Measurements from ENCODE around the gene SLC9C2.
A peak's percentile ranks its signal among the peaks of the same experiment; 100 is the strongest.
"Not testable (repeated sequence)": the region's sequence is repeated elsewhere in the genome, so short reads cannot be mapped to it uniquely, and the experiment has no call there.

Gene SLC9C2

GRCh38 chr1:173529106-173529505, 73.8 kb downstream of the SLC9C2 start:
- no peak for DNase-seq (ENCODE audit: low spot score)

DNA sequence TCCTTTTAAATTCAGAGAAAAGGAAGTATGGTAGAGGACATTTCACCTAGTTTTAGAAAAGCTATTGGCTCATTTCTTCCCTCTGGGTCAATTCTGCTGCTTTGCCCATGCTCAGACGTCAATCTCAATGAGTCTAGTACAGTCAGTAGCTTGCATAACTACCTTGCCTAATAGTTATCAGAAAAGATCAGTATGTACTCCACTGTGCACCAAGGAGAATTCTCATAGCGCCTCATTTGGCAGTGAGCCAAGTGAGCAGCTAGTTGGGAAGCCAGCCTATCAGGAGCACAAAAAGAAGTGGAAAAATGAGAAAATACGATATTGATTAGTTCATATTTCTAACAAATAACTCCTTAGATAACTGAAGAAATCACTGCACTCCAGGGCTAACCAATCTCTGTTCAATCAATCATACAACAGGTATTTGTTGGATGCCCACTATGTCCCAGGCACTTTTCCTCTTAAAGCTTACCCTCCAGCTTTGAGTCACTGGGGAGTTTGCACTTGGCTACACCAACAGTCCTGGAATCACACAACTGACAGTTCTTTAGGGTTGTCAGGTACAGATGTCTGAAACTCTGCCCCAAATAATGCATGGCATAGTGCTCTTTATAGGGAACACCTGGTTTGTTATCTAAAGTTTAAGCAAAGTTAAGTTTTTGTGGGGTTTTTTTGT, 75.6 kb downstream of the SLC9C2 start:
- DNase-seq (ENCODE audit: low spot score) = no peak

GRCh38 chr1:173525926-173526325, 76.9 kb downstream of the SLC9C2 start:
- DNase-seq (ENCODE audit: low spot score) = no peak

DNA sequence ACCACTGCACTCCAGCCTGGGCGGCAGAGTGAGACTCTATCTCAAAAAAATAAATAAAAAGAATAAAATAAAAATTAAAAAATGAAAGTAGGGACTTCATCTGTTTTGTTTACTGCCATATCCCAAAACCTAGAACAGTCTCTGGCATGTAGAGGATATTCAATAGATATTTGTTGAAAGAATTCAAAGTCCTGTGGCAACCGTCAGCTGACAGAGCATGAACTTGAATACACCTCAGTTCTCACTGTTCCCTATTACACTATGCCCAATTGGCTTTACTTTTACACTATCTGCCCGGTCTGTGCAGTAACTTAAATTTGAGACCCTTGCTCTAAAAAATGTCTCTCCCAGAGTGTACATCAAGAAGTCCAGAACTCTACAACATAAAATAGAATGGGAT, 79.5 kb downstream of the SLC9C2 start:
- DNase-seq (ENCODE audit: low spot score) = no peak

DNA sequence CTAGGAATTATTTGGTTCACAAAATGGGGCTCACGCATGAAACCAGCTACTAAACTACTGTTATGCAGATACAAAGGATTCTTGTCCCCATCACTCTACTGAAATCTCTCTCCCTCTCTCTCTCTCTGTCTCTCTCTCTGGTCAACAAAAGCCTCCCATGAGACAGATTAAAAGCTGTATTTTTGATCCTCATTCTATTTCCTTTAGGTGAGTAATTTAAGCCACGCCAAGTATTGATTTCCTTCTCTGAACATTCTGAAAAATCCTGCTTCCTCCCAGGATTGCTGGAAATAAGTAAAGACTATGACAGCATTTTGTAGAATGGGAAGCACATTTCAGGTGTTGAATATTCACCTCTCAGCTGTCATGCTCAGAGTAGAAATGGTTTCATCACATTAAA, 82.1 kb downstream of the SLC9C2 start:
- DNase-seq (ENCODE audit: low spot score) = no peak

GRCh38 chr1:173514503-173514902, 88.4 kb downstream of the SLC9C2 start:
- not testable (repeated sequence) for DNase-seq (ENCODE audit: low spot score)

GRCh38 chr1:173509797-173510196, 93.1 kb downstream of the SLC9C2 start:
- no peak for DNase-seq (ENCODE audit: low spot score)

DNA sequence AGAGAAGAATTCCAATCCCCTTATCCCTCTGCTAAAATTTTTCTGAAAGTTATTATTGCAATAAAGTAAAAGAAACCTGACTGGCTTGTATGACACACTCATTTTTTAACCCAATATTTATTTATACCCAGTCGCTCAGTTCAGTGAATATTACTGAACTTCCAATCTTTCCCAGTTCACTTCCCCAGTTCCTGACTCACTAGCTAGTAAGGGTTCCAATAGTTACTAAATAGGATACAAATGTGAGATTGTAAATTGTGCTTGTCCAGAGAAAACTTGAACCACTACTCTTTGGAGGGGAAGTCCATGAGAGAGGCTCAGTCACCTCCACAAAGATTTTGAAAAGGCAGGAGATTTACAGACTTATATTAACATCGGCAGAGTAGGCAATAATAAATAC, 94.3 kb downstream of the SLC9C2 start:
- DNase-seq (ENCODE audit: low spot score) = no peak

DNA sequence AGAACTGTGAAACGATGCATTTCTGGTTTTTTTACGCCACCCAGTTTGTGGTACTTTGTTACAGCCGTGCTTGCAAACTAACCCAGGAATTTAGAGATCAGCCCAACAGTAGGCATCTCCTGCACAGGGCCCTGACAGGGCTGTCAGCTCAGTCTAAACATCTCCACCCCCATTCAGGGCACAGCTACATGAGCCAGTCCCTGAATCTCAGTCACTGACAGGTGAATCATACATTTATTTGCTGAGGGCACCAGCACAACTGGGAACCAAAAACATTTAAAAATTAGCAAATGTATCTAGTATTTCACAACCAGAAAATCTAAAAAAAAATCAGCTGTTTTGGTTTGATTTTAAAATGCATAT, 95.0 kb downstream of the SLC9C2 start:
- DNase-seq (ENCODE audit: low spot score) = no peak

DNA sequence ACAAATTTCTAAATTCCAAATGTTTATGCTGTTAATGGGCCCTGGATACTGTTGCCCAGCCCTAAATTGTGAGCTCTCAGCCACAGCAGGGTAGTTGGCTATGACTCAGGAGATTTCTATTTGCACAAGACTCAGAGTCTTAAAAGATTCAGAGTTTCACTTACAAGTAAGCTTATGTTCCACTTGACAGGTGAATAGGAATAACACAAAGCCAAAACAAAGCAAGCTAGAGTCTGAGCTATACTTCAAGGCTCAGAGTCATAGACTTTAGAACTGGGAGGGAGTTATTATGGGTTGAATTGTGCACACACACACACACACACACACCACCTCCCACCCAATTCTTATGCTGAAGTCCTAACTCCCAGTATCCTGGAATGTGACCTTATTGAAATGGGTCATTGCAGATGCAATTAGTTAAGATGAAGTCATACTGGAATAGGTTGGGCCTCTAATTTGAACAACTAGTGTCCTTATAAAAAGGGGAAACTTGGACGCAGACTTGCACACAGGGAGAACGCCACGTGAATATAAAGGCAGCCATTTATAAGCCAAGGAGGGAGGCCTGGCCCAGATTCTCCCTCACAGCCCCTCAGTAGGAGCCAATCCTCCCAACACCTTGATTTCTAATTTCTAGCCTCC, 95.5 kb downstream of the SLC9C2 start:
- DNase-seq (ENCODE audit: low spot score) = peak; percentile 32

GRCh38 chr1:173506437-173506836, 96.4 kb downstream of the SLC9C2 start:
- DNase-seq (ENCODE audit: low spot score) = no peak

- no peak for DNase-seq (ENCODE audit: low spot score)
Measured at GRCh38 chr1:173505391-173505790, 97.5 kb downstream of the SLC9C2 start.

DNA sequence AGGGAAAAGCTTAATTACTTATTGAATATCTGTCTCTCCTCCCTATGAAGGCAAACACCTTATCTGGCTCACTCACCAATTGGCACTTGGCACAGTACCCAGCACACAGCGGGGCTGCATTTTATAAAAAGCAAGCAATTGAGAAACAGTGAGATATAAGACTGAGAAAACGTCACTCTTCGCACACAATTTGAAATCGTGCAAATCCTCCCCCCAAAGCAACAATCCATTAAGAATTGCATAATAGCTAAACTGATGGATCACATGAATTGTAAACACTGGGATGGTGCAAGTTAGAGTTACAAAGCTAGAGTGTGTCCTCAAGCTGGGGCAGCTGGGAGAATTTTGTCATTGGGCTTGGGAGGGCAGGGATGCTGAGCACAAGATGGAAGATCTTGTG, 98.6 kb downstream of the SLC9C2 start:
- no peak for DNase-seq (ENCODE audit: low spot score)

DNA sequence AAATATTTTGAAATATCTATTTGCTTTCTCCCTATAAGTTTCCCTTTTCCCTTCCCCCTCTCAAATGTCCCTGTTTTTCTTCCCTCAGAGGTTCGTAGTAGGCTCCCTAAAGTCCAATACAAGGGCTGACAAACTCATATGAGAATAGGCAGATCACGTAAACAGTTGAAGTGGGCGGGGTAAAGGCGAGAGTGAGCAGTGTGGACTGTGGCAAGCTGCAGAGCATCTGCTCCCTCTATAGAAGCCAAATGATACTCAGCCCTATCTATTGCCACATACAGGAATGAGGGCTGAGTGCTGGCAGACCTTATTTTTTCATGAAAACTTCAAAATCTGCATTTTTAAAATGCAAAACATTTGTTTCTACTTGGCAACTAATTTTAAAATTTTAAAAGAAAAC, 99.5 kb downstream of the SLC9C2 start:
- DNase-seq (ENCODE audit: low spot score) = no peak

DNA sequence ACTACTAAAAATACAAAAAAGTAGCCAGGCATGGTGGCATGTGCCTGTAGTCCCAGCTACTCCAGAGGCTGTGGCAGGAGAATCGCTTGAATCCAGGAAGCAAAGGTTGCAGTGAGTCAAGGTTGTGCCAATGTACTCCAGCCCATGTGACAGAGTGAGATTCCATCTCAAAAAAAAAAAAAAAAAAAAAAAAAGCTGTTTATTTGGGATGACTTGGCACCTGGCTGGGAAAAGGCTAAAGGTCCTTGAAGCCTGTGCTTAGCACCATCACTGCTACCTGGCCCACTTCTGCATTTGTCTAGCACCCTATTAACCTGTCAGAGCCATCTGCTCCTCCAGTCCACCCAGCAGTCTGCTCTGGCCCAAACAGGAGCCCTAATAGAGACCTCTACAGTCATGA, 100.8 kb downstream of the SLC9C2 start:
- no peak for DNase-seq (ENCODE audit: low spot score)

DNA sequence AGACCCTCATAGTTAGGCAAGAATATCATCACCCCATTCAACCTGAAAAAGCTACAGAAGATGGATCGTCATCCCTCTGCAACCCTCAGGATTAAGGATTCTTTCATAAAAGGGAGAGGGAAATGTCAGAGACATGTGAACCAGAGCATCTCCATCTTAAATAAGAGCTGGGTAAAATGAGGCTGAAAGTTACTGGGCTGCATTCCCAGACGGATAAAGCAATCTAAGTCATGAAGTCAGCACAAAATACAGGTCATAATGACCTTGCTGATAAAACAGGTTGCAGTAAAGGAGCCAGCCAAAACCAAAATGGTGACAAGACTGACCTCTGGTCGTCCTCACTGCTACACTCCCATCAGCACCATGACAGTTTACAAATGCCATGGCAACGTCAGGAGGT, 103.1 kb downstream of the SLC9C2 start:
- no peak for DNase-seq (ENCODE audit: low spot score)

DNA sequence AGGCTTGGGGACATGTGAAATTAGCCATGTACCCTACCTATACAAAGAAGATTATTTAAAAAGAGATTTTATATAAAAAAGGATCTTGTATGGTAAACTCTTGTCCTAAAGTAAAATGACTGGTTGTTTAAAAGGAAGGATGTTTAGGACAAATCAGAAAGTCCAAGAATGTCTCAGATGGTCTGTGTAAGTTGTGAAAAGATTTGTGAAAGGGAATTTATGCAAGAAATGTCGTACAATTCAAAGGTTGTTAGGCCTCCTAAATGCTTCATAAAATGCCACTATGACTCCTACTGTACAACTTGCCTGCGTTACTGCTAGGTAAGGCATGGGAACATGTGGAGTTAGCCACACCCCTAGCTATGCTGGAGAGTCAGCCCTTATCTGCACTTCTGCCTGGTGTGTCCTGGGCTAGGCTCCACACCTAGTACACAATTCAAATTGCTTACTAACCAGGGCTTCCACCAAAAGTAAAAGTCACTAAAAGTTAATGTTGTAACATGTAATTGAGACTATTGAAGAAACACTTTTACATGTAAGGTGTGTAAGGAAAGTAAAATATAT, 106.0 kb downstream of the SLC9C2 start:
- DNase-seq (ENCODE audit: low spot score) = no peak

- no peak for DNase-seq (ENCODE audit: low spot score)
Measured at GRCh38 chr1:173495609-173496267, 107.1 kb downstream of the SLC9C2 start.

- DNase-seq (ENCODE audit: low spot score) = not testable (repeated sequence)
Measured at GRCh38 chr1:173493125-173493524, 109.7 kb downstream of the SLC9C2 start.

GRCh38 chr1:173491508-173491907, 111.4 kb downstream of the SLC9C2 start:
- no peak for DNase-seq (ENCODE audit: low spot score)

GRCh38 chr1:173489929-173490328, 112.9 kb downstream of the SLC9C2 start:
- DNase-seq (ENCODE audit: low spot score) = no peak

DNA sequence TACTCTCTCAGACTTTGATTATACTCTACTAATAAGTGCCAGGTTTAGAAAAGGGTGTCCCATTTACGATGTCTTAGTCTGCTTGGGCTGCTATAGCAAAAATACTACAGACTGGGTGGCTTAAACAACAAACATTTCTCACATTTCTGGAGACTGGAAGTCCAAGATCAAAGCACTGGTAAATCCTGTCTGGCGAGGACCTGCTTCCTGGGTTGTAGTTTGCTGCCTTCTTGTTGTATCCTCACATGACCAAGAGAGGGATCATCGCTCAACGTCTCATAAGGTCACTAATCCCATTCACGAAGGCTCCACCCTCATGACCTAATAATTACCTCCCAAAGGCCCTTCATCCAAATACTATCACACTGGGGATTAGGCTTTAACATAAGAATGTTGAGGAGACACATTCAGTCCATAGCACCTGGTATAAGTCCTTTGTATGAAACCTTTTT, 113.7 kb downstream of the SLC9C2 start:
- no peak for DNase-seq (ENCODE audit: low spot score)

- DNase-seq (ENCODE audit: low spot score) = no peak
Measured at GRCh38 chr1:173488001-173488400, 114.9 kb downstream of the SLC9C2 start.
